Breast epithelium (tissue), 4 donors: ENCODE measurements around the gene GPC3. TPM values are rescaled to one million over a fixed set of nuclear protein-coding genes. Genes with fewer than 3 reads are reported as not detected.

ENCODE experiments used
- DNase-seq, 2 donors: peaks; one replicate each; pipeline ENCODE4 v3.0.0-alpha.2; 2019; ENCODE audit warnings: low spot score in 2 of 2
- H3K27ac ChIP-seq, 2 donors: fragments of 200-600 bp; sonication (generic) in 1 of 2; one replicate each; pipeline ENCODE4 v1.5.1; 2016 to 2019; ENCODE audit warnings: mild to moderate bottlenecking in 1 of 2
- H3K27me3 ChIP-seq, 2 donors: fragments of 200-600 bp; sonication (generic) in 1 of 2; one replicate each; pipeline versions ENCODE4 v1.5.1 to v1.6.0; 2017 to 2019; ENCODE audit warnings: control low read depth in 1 of 2, mild to moderate bottlenecking in 1 of 2
- H3K36me3 ChIP-seq: fragments of 200-600 bp; one replicate; pipeline ENCODE4 v1.5.1; 2019
- H3K4me1 ChIP-seq, 2 donors: fragments of 200-600 bp; sonication (generic); one replicate each; pipeline ENCODE4 v1.5.1; 2016 to 2019; ENCODE audit warnings: control low read depth in 1 of 2
- H3K4me3 ChIP-seq, 3 donors: fragments of 200-600 bp; sonication (generic); 1 replicate in 2 of 3; 2 replicates in 1 of 3; pipeline ENCODE4 v1.5.1; 2016 to 2019; ENCODE audit warnings: mild to moderate bottlenecking in 3 of 3, moderate library complexity in 2 of 3
- H3K9me3 ChIP-seq, 2 donors: fragments of 200-600 bp; sonication (generic) in 1 of 2; one replicate each; pipeline ENCODE4 v1.5.1; 2016 to 2019; ENCODE audit warnings: control low read depth in 1 of 2
- CTCF ChIP-seq, 3 donors: fragments of 450-650 bp; IDR thresholded peaks; one replicate each; pipeline ENCODE4 v1.5.1; 2016 to 2017; ENCODE audit warnings: antibody characterized with exemption in 3 of 3, mild to moderate bottlenecking in 3 of 3, moderate library complexity in 3 of 3
- POLR2A ChIP-seq: fragments of 450-650 bp; IDR thresholded peaks from one replicate; pipeline ENCODE4 v1.6.1; 2016; ENCODE audit warnings: antibody characterized with exemption, mild to moderate bottlenecking, moderate library complexity
- POLR2AphosphoS5 ChIP-seq, 3 donors: sonication (generic); formaldehyde crosslinking; IDR thresholded peaks; one replicate each; pipeline ENCODE4 v1.6.1; 2017; ENCODE audit warnings: antibody characterized with exemption in 3 of 3
- intact Hi-C: fragments of 100-400 bp; cut with DNase I; formaldehyde crosslinking; loops from one replicate; pipeline ENCODE4 v1.15.1; 2023; ENCODE audit warnings: low total_unique reads
- total RNA-seq, 3 donors: library from RNA; depleted of rRNA; stranded (reverse); fragments of >200 nt; gene quantifications; one replicate each; pipeline ENCODE4 v1.1.0, GENCODE V29; 2016

Gene GPC3
- total RNA-seq, 3 donors from 2014 or later: 29.7 to 99.2 (median 89.1) TPM

GRCh38 chrX:133600536-133600935 lies 384.9 kb downstream of the GPC3 start:
- no peak overlapping the region for H3K4me3 ChIP-seq
- TF ChIP-seq POLR2A (no peak), CTCF (IDR thresholded peaks at IDR 0.05) (no peak), POLR2AphosphoS5 (IDR thresholded peaks at IDR 0.05) (no peak)
- intact Hi-C loops: no loop called here
- H3K27ac ChIP-seq: no peak overlapping the region
- no peaks in the 10 kb centered on the region for H3K4me1 ChIP-seq
- DNase-seq: no peak
- no peaks in the 10 kb centered on the region for H3K36me3 ChIP-seq
- H3K9me3 ChIP-seq: no peaks in the 10 kb centered on the region
- H3K27me3 ChIP-seq: peaks cover 0 to 36% of the 10 kb centered on the region in 2 donors

- peaks cover 0 to 36% of the 10 kb centered on the region in 2 donors for H3K27me3 ChIP-seq
- no peaks in the 10 kb centered on the region for H3K36me3 ChIP-seq
- intact Hi-C loops: loop anchor here (5.0 kb wide), 1 partner anchor 976 kb away; no protein-coding TSS in a partner anchor
- no peak overlapping the region for H3K4me3 ChIP-seq
- DNase-seq: no peak
- H3K4me1 ChIP-seq: no peaks in the 10 kb centered on the region
- H3K9me3 ChIP-seq: no peaks in the 10 kb centered on the region
- H3K27ac ChIP-seq: no peak overlapping the region
- TF ChIP-seq CTCF (IDR thresholded peaks at IDR 0.05) (no peak), POLR2A (no peak)
Observed at GRCh38 chrX:133598601-133599335, 386.6 kb downstream of the GPC3 start.

- H3K27me3 ChIP-seq: peaks cover 0 to 28% of the 10 kb centered on the region in 2 donors
- H3K4me1 ChIP-seq: no peaks in the 10 kb centered on the region
- H3K4me3 ChIP-seq: no peak overlapping the region
- intact Hi-C loops: no loop called here
- no peak overlapping the region for H3K27ac ChIP-seq
- no peaks in the 10 kb centered on the region for H3K9me3 ChIP-seq
- H3K36me3 ChIP-seq: no peaks in the 10 kb centered on the region
- no peak for DNase-seq
- TF ChIP-seq CTCF (IDR thresholded peaks at IDR 0.05) (no peak), POLR2AphosphoS5 (IDR thresholded peaks at IDR 0.05) (no peak), POLR2A (no peak)
Observed at GRCh38 chrX:133594156-133594555, 391.2 kb downstream of the GPC3 start.

- no peak for DNase-seq
- intact Hi-C loops: no loop called here
- H3K4me1 ChIP-seq: no peaks in the 10 kb centered on the region
Observed at GRCh38 chrX:133593531-133593930, 391.9 kb downstream of the GPC3 start.

More at GRCh38 chrX:133593531-133593930, 391.9 kb downstream of the GPC3 start:
- Histone ChIP-seq H3K36me3 (no peaks in the 10 kb centered on the region), H3K4me3 (no peak overlapping the region), H3K27me3 (peaks cover 0 to 30% of the 10 kb centered on the region in 2 donors), H3K9me3 (no peaks in the 10 kb centered on the region), H3K27ac (no peak overlapping the region)
- TF ChIP-seq CTCF (IDR thresholded peaks at IDR 0.05): no peak
- no peak for TF ChIP-seq POLR2AphosphoS5 (IDR thresholded peaks at IDR 0.05)
- no peak for TF ChIP-seq POLR2A
